Activated T-helper 2 cell treated with anti-CD3 and anti-CD28 coated beads, Interferon-gamma antibody, Interleukin-2, Interleukin-4, amounts not matched to agents 10 μg/mL and 5 μg/mL and 100 μg/mL, durations not matched to agents 14 hours and 24 hours and 36 hours (primary cell): ENCODE data around the gene RANBP1. TPM values are rescaled to one million over a fixed set of nuclear protein-coding genes. Genes with fewer than 3 reads are reported as not detected.
A peak's percentile ranks its signal among the peaks of the same experiment; 100 is the strongest.
"Not testable (repeated sequence)": the region's sequence is repeated elsewhere in the genome, so short reads cannot be mapped to it uniquely, and the experiment has no call there.

Experiments used
- DNase-seq: peaks from one replicate; pipeline ENCODE4 v3.0.0; 2021; ENCODE audit warnings: low spot score
- H3K27ac Mint-ChIP-seq: one replicate; pipeline ENCODE4 v1.8.0; 2021; ENCODE audit warnings: mixed read lengths
- H3K27me3 Mint-ChIP-seq: one replicate; pipeline ENCODE4 v1.8.0; 2021; ENCODE audit warnings: low read depth, mixed read lengths
- H3K36me3 Mint-ChIP-seq: one replicate; pipeline ENCODE4 v1.8.0; 2021; ENCODE audit warnings: low read depth, mixed read lengths
- H3K4me1 Mint-ChIP-seq: one replicate; pipeline ENCODE4 v1.8.0; 2021; ENCODE audit warnings: low read depth, mixed read lengths
- H3K4me3 Mint-ChIP-seq: one replicate; pipeline ENCODE4 v1.8.0; 2021; ENCODE audit warnings: low read depth, mild to moderate bottlenecking, moderate library complexity, mixed read lengths
- H3K9me3 Mint-ChIP-seq: one replicate; pipeline ENCODE4 v1.8.0; 2021; ENCODE audit warnings: mixed read lengths
- intact Hi-C: fragments of 100-400 bp; cut with micrococcal nuclease; formaldehyde crosslinking; loops from one replicate; pipeline ENCODE4 v1.15.1; 2023
- total RNA-seq: library from RNA; stranded (reverse); gene quantifications from 2 replicates; pipeline ENCODE4 v1.2.3, GENCODE V29; 2022

Gene RANBP1
- total RNA-seq, 1 donor from 2014 or later, result 444 TPM

DNA sequence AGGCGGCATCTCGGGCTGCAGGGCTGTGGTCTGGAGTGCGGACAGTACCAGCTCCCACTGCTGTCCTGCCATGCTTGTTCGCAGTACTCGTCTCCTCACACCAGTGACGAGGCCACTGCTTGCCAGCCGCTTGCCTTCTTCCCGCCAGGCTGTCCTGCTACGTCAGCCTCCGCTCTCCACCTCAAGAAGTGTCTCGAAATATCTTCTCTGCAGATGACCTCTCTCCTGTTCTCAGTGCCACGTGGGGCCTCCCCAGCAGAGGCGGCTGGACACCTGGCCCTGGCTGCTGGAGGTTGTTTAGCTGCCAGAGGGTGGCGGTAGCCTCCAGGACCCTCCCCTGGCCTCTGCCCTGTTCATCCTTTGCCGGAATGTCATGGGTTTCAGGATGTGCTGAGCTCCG, 38.0 kb downstream of the RANBP1 start:
- intact Hi-C loops, result no loop called here
- peaks cover 2% of the 10 kb centered on the region for H3K4me1 Mint-ChIP-seq
- DNase-seq, result no peak
- H3K9me3 Mint-ChIP-seq, result no peaks in the 10 kb centered on the region
- H3K27ac Mint-ChIP-seq, result no peak overlapping the region
- no peaks in the 10 kb centered on the region for H3K27me3 Mint-ChIP-seq
- no peak overlapping the region for H3K4me3 Mint-ChIP-seq
- H3K36me3 Mint-ChIP-seq, result no peaks in the 10 kb centered on the region

DNA sequence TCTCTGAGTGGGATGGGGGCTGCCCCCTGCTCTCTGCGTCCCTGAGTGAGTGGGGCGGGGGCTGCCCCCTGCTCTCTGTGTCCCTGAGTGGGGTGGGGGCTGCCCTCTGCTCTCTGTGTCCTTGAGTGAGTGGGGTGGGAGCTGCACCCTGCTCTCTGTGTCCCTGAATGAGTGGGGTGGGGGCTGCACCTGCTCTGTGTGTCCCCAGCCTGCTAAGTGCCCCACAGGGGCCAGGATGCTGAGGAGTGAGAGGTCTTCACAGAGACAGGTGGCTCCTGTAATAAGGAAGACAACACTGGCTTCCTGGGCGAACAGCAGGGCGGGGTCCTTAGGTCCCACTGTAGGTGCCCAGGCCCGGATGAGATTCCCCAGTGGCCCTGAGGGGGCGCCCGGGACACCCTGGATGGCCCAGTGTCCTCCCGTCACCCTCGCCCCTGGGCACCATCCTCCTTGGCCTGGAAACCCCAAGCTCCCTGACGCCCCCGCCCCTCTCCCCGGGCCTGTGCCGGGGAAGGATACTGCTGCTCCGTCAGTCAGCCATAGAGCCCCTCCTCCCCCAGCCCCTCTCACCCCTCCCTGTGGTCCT, 38.8 kb downstream of the RANBP1 start:
- Mint-ChIP-seq H3K4me3 (no peak overlapping the region), H3K36me3 (no peaks in the 10 kb centered on the region), H3K9me3 (no peaks in the 10 kb centered on the region), H3K27ac (no peak overlapping the region), H3K27me3 (no peaks in the 10 kb centered on the region), H3K4me1 (peaks cover 2% of the 10 kb centered on the region)
- DNase-seq, result no peak
- intact Hi-C loops, result loop anchor here (5.0 kb wide), 1 partner anchor 113 kb away; the partner anchor contains the start of gene RTN4R

DNA sequence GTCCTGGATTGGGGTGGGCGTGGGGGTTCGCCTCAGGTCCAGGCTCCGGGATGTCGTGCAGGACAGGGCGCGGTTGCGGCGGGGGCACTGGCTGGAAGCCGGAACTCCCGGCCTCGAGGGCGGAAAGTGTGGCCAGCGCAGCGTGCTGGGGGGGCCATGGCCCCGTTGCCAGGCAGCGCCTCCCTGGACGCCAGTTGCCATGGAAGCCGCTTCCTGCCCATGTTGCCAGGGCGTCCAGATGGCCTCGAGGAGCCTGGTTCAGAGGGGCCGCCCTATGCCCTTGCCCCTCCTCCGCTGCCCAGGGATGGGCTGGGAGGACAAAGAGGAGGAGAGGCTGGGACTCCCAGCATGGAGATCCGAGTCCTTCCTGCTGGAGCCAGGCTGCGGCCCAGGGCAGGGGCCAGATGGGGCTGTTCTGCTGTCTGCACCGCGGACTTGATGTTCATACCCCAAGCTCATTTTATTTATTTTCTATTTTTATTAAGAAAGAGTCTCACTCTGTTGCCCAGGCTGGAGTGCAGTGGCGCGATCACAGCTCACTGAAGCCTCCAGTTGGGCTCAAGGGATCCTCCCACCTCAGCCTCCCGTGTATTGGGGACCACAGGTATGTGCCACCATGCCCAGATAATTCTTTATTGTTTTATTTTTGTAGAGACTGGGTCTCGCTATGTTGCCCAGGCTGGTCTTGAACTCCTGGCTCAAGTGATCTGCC, 39.6 kb downstream of the RANBP1 start:
- no peak overlapping the region for H3K4me3 Mint-ChIP-seq
- intact Hi-C loops, result loop anchor here (5.0 kb wide), 1 partner anchor 112 kb away; the partner anchor contains the start of gene RTN4R
- H3K36me3 Mint-ChIP-seq, result no peaks in the 10 kb centered on the region
- peak; percentile 37 for DNase-seq
- peaks cover 2% of the 10 kb centered on the region for H3K4me1 Mint-ChIP-seq
- H3K9me3 Mint-ChIP-seq, result no peaks in the 10 kb centered on the region
- no peaks in the 10 kb centered on the region for H3K27me3 Mint-ChIP-seq
- H3K27ac Mint-ChIP-seq, result no peak overlapping the region

DNA sequence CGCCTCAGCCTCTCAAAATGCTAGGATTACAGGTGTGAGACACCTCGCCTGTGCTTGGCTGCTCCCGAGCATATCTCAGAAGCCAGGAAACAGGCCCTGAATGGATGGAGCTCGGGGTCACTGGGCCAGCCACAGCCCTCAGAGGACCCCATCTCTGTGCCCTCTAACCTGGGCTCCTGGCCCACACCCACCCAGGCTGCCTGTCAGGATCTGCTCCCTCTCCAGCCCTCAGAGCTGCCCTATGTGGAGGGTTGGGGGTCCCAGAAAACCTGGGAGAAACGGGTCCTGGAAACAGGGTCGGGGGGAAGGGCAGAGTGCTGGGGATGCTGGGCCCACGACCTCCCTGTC, 40.1 kb downstream of the RANBP1 start:
- no peaks in the 10 kb centered on the region for H3K36me3 Mint-ChIP-seq
- H3K9me3 Mint-ChIP-seq, result no peaks in the 10 kb centered on the region
- no peak overlapping the region for H3K27ac Mint-ChIP-seq
- DNase-seq, result no peak
- no peaks in the 10 kb centered on the region for H3K27me3 Mint-ChIP-seq
- intact Hi-C loops, result loop anchor here (5.0 kb wide), 1 partner anchor 111 kb away; the partner anchor contains the start of gene RTN4R
- peaks cover 2% of the 10 kb centered on the region for H3K4me1 Mint-ChIP-seq
- H3K4me3 Mint-ChIP-seq, result no peak overlapping the region

DNA sequence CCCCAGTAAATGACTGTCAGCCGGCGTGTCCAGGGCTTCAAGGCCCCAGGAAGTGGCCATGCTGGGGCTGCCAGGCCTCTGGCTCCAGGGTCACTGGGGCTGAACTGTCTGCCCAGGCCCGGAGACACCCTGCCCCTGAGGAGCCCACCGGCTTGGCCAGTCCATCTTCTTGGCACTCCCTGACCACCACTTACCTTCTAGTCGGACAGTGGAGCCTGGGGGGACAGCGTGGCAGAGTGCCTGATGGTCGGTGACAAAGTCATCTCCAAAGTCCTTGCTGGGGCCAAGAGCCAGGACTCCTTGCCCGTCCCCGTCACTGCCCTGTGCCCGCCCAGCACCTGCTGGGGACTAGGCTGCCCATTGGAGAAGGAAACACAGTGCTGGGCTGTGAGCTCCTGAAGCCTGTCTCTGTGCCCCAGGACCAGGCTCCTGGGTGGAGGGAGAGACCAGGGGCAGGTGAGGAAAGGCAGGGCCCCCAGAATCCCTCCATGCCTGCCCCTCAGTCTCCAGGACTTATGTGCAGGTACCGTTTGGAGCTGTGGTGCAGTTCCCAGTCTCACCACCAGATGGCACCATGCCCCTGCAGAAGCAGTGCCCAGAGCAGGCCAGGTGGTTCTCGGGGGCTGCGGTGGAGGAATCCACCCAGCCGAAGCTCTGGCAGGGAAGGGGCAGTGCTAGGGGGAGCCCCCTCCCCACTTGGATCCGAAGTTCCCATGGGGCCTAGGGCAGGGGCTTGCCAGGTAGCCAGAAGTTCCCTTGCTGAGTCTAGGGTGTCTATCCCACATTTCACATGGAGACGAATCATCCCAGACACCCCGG, 40.9 kb downstream of the RANBP1 start:
- Mint-ChIP-seq H3K27me3 (no peaks in the 10 kb centered on the region), H3K36me3 (no peaks in the 10 kb centered on the region), H3K4me1 (peaks cover 2% of the 10 kb centered on the region), H3K4me3 (no peak overlapping the region), H3K9me3 (no peaks in the 10 kb centered on the region), H3K27ac (no peak overlapping the region)
- peak; percentile 77 for DNase-seq
- intact Hi-C loops, result loop anchor here (1.0 to 5.0 kb wide), 2 partner anchors 110 to 128 kb away; partner anchors contain the start of gene RTN4R

DNA sequence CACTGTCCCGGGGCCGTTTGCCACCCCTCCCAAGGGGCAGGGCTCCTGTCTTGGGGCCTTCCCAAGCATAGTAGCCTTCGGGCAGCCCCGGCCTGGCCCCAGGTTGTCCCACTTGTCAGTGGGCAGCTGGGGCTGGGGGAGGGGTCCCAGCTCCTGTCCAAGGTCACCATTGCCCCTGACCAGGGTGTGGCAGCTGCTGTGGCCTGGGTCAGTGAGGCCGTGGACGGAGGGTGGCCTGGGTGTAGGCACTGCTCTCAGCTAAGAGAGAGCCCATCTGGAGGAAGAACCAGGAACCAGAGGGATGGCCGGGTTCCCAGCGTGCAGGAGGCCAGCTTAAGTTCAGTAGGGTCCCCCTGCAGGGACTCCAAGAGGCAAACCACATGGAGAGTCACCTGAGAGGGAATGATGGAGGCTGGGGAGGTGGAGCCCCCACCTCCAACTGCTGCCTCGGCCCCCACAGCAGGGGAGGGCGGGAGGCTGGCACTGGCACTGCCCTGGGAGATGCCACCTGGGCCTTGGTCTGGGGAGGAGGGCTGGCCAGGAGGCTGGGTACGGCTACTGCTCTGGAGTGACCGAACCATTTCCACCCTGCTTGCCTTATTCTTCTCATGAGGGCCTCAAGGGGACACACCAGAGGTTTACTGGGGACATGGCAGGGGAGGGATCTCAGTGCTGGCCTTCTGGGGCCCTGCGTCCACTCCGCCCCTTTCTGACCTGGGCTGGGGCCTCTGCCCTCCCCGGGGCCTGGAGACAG, 41.7 kb downstream of the RANBP1 start:
- H3K27me3 Mint-ChIP-seq, result no peaks in the 10 kb centered on the region
- H3K4me1 Mint-ChIP-seq, result peaks cover 2% of the 10 kb centered on the region
- H3K9me3 Mint-ChIP-seq, result no peaks in the 10 kb centered on the region
- no peak overlapping the region for H3K27ac Mint-ChIP-seq
- intact Hi-C loops, result loop anchor here (1.0 to 5.0 kb wide), 2 partner anchors 110 to 128 kb away; partner anchors contain the start of gene RTN4R
- no peak for DNase-seq
- H3K36me3 Mint-ChIP-seq, result no peaks in the 10 kb centered on the region
- H3K4me3 Mint-ChIP-seq, result no peak overlapping the region

DNA sequence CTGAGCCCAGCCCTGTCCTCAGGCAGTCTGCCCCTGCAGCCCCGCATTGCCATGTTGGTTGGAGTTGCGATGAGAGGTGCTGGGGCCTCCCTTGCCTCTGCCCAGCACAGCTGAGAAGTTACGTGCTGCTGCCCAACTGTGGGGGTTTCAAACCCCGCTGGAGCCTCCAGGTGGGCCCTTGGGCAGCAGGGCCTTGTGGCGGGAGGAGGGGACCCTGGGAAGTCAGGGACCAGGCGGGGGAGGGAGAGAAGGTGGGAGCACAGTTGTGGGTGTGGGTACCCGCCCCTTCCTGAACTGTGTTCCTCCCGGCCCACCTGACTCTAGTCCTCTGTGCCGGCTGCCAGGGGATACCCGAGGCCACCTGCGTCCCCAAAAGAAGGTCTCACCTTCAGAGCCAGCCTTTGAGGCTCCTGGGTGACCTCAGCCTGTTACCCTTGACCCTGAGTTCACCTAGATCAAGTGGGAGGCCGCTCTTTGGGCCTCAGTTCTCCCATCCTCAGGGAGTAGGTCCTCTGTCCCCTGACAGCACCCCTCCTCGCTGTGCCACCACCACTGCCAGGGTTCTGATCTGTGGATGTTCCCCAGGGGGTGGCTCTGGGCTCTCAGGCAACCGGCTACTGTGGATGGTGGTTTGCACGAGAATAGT, 42.6 kb downstream of the RANBP1 start:
- Mint-ChIP-seq H3K4me3 (no peak overlapping the region), H3K27ac (no peak overlapping the region), H3K36me3 (no peaks in the 10 kb centered on the region), H3K27me3 (no peaks in the 10 kb centered on the region), H3K9me3 (no peaks in the 10 kb centered on the region), H3K4me1 (peaks cover 2% of the 10 kb centered on the region)
- DNase-seq, result no peak
- intact Hi-C loops, result loop anchor here (5.0 kb wide), 1 partner anchor 109 kb away; the partner anchor contains the start of gene RTN4R

DNA sequence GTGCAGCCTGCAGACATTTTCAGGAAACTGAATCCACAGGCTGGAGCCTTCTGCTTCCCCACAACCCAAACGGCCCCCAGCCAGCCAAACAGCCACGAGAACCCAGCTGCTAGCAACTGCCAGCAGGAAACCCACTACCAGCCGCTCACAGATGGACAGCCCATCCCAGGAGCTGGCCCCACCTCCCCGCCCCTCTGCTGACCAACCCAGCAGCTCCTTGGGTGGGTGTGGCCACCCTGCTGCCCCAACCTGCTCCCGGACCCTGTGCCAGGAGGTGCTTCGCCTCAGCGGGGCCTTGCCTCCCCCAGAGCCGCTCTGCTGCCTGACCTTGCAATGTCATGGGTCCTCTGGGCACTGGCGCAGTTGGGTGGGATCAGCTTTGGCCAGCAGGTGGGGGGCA, 43.2 kb downstream of the RANBP1 start:
- no peak for DNase-seq
- intact Hi-C loops, result loop anchor here (5.0 kb wide), 1 partner anchor 108 kb away; the partner anchor contains the start of gene RTN4R
- no peak overlapping the region for H3K27ac Mint-ChIP-seq
- no peak overlapping the region for H3K4me3 Mint-ChIP-seq
- H3K4me1 Mint-ChIP-seq, result peaks cover 2% of the 10 kb centered on the region
- H3K36me3 Mint-ChIP-seq, result no peaks in the 10 kb centered on the region
- no peaks in the 10 kb centered on the region for H3K27me3 Mint-ChIP-seq
- peaks cover 1% of the 10 kb centered on the region for H3K9me3 Mint-ChIP-seq

DNA sequence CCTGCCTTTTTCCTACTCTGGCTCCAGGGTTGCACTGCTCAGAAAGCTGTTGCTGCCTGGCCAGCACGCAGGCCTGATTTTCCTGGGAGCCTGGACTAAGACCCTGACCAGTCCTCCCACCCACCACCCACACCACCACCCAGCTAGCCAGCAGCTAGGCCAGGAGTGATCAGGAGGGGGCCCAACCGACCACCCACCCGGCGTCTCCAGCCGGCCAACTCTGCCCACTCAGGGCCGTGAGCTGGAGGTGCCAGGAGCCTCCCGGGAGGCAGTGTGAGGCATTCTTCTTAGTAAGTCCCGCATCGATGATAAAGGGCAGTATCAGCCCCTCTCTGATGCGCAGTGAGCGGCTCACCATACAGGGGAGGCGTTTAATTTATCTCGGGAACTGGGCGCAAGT, 43.6 kb downstream of the RANBP1 start:
- intact Hi-C loops, result loop anchor here (5.0 kb wide), 1 partner anchor 108 kb away; the partner anchor contains the start of gene RTN4R

DNA sequence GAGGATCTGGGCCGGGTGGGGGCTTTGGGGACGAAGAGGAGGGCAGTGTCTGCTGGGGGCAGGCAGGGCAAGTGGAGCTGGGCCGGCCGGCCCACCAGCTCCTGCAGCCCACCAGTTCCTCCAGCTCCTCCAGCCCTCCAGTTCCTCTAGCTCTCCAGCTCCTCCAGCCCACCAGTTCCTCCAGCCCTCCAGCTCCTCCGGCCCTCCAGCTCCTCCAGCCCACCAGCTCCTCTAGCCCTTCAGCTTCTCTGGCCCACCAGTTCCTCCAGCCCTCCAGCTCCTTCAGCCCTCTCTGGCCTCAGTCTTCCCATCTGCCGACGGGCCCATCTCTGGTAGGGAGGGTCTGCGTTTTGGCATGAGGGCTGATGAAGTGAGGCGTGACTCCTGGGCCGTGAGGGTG, 44.1 kb downstream of the RANBP1 start:
- Mint-ChIP-seq H3K27ac (no peak overlapping the region), H3K4me1 (peaks cover 2% of the 10 kb centered on the region)

More for the DNA sequence above, 43.6 kb downstream of the RANBP1 start:
- not testable (repeated sequence) for H3K27me3 Mint-ChIP-seq, H3K36me3 Mint-ChIP-seq, H3K27ac Mint-ChIP-seq, H3K4me3 Mint-ChIP-seq, H3K4me1 Mint-ChIP-seq, H3K9me3 Mint-ChIP-seq, DNase-seq

DNA sequence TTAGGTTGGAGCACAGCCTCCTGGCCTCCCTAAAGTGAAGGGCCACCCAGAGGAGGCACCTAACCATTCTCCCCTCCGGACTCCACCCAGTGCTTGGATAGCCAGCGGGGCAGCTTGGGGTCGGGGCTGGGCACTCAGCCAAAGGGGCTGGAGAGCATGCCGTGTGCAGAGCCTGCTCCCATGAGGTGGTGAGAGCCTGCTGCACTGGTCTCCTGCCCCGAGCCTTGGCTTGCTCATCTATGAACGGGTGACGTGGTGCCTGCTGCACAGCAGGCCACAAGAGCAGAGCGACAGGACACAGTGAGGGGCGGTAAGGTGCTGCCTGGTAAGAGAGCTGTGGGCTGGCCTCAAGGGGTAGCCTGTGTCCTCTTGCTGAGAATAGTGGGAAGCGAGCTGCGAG, 49.0 kb downstream of the RANBP1 start:
- H3K27me3 Mint-ChIP-seq, result no peaks in the 10 kb centered on the region
- H3K27ac Mint-ChIP-seq, result no peak overlapping the region
- H3K4me3 Mint-ChIP-seq, result no peak overlapping the region
- peaks cover 5% of the 10 kb centered on the region for H3K9me3 Mint-ChIP-seq
- DNase-seq, result no peak
- H3K4me1 Mint-ChIP-seq, result no peaks in the 10 kb centered on the region
- intact Hi-C loops, result no loop called here
- H3K36me3 Mint-ChIP-seq, result no peaks in the 10 kb centered on the region

More for the DNA sequence above, 44.1 kb downstream of the RANBP1 start:
- peaks cover 5% of the 10 kb centered on the region for H3K9me3 Mint-ChIP-seq
- intact Hi-C loops, result no loop called here
- H3K36me3 Mint-ChIP-seq, result no peaks in the 10 kb centered on the region
- H3K4me3 Mint-ChIP-seq, result no peak overlapping the region
- no peaks in the 10 kb centered on the region for H3K27me3 Mint-ChIP-seq
- no peak for DNase-seq

DNA sequence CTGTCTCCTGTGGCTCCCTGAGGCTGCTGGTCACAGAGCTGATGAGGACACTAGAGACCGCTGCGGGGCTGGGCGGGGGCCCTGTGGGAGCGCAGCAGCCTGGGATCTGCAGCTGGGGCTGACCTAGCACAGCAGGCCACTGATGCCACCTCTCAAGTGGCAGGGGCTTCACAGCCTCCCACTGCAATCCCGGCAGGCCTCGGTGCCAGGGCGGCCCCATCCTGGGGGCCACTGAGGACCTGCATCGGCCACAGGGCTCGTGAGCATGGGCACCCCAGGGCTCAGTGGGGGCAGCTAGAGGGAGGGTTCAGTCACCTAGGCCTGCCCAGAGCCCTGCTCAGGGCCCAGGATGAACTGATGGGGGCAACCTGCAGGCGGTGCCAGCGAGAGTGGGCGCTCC, 49.5 kb downstream of the RANBP1 start:
- no peak overlapping the region for H3K4me3 Mint-ChIP-seq
- no peak for DNase-seq
- intact Hi-C loops, result no loop called here
- no peaks in the 10 kb centered on the region for H3K36me3 Mint-ChIP-seq
- H3K27ac Mint-ChIP-seq, result no peak overlapping the region
- no peaks in the 10 kb centered on the region for H3K4me1 Mint-ChIP-seq
- no peaks in the 10 kb centered on the region for H3K27me3 Mint-ChIP-seq
- peaks cover 5% of the 10 kb centered on the region for H3K9me3 Mint-ChIP-seq
